HG03045 (cell line): Measurements from ENCODE around the gene DIPK2B.

Experiments used
- ATAC-seq: cut with Tn5 transposase; IDR thresholded peaks from one replicate; pipeline ENCODE4 v1.9.1; 2021; ENCODE audit warnings: mild to moderate bottlenecking, moderate library complexity; ENCODE audit not compliant: unreplicated experiment

Gene DIPK2B

GRCh38 chrX:45164021-45164621 is 36.6 kb downstream of the DIPK2B start:
- no peak for ATAC-seq

GRCh38 chrX:45157647-45158046 is 43.0 kb downstream of the DIPK2B start:
- no peak for ATAC-seq

GRCh38 chrX:45154462-45154861 is 46.2 kb downstream of the DIPK2B start:
- ATAC-seq, result no peak

GRCh38 chrX:45154033-45154360 is 46.7 kb downstream of the DIPK2B start:
- ATAC-seq, result no peak
